HFFc6 (cell line): ENCODE data around the gene MYD88. TPM values are rescaled to one million over a fixed set of nuclear protein-coding genes. Genes with fewer than 3 reads are reported as not detected.

Experiments used
- DNase-seq: peaks from one replicate; pipeline ENCODE4 v3.0.0-alpha.2; 2018
- H3K27ac Mint-ChIP-seq: 2 replicates; pipeline ENCODE4 v1.8.0; 2020; ENCODE audit warnings: mild to moderate bottlenecking, mixed read lengths
- H3K27me3 Mint-ChIP-seq: 2 replicates; pipeline ENCODE4 v1.8.0; 2021; ENCODE audit warnings: mild to moderate bottlenecking, moderate library complexity, mixed read lengths; ENCODE audit not compliant: insufficient read depth
- H3K36me3 Mint-ChIP-seq: 2 replicates; pipeline ENCODE4 v1.8.0; 2021; ENCODE audit warnings: low read depth, mixed read lengths
- H3K4me1 Mint-ChIP-seq: 2 replicates; pipeline ENCODE4 v1.8.0; 2020; ENCODE audit warnings: low read depth, mixed read lengths
- H3K4me3 Mint-ChIP-seq: 2 replicates; pipeline ENCODE4 v1.8.0; 2020; ENCODE audit warnings: mild to moderate bottlenecking, moderate library complexity, mixed read lengths
- H3K9me3 Mint-ChIP-seq: 2 replicates; pipeline ENCODE4 v1.8.0; 2020; ENCODE audit warnings: mild to moderate bottlenecking, mixed read lengths
- total RNA-seq, 6 experiments: library from RNA; stranded (reverse); fragmentation: NEBNext Ultra II Directional; extraction: Animal tissue kit (Norgen Biotek cat#: 25700); gene quantifications; 2 replicates in 1 of 6; 3 replicates in 5 of 6; pipeline ENCODE4 v1.2.3, GENCODE V29; 2021
- TF ChIP-seq, protein P1 (sequence below): fragments of 200-600 bp; sonication (generic); IDR thresholded peaks from 2 replicates; pipeline ENCODE4 v1.5.0; 2021; ENCODE audit warnings: antibody characterized with exemption, mild to moderate bottlenecking

MYD88 gene
- total RNA-seq, 6 experiments from 2014 or later = 25.1 to 31.9 (median 28.4) TPM

DNA sequence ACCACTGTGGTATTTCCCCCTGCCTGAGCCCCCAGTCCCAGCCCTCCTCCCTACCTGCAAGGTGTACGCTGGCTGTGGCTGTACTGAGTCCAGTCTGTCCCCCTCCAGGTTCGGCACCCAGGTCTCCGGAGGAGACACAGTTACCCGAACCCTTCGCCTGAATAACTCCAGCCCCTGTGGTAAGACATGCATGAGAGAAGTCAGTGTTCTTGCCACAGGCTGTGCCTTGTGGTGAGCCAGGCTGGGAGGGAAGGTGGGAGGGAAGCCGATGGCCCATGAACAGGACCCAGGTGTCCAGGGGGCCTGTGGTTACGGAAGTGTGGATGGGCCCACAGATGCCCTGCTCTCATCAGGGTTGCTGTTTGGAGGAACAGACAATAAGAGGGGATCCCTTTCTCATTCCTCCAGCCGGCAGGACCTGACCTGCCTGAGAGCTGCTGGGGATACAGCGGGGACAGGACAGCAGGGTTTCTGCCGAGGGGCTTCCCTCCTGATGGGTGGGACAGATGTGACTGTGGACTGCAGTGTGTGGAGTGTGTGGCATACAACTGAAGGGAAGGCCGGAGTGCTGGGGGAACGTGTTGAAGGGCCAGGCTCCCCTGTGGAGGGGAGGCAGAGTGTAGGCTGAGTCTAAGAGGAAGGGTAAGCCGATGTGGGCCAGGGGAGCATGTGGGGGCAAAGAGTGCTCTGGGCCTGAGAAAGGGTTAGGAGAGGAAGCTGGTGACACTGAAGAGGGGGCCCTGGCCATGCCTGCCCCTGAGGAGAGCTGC lies 23.4 kb upstream of the MYD88 start:
- no peaks in the 10 kb centered on the region for H3K4me1 Mint-ChIP-seq
- no peak overlapping the region for H3K27ac Mint-ChIP-seq
- peaks cover 23% of the 10 kb centered on the region for H3K27me3 Mint-ChIP-seq
- no peak overlapping the region for H3K4me3 Mint-ChIP-seq
- TF ChIP-seq, protein P1, sequence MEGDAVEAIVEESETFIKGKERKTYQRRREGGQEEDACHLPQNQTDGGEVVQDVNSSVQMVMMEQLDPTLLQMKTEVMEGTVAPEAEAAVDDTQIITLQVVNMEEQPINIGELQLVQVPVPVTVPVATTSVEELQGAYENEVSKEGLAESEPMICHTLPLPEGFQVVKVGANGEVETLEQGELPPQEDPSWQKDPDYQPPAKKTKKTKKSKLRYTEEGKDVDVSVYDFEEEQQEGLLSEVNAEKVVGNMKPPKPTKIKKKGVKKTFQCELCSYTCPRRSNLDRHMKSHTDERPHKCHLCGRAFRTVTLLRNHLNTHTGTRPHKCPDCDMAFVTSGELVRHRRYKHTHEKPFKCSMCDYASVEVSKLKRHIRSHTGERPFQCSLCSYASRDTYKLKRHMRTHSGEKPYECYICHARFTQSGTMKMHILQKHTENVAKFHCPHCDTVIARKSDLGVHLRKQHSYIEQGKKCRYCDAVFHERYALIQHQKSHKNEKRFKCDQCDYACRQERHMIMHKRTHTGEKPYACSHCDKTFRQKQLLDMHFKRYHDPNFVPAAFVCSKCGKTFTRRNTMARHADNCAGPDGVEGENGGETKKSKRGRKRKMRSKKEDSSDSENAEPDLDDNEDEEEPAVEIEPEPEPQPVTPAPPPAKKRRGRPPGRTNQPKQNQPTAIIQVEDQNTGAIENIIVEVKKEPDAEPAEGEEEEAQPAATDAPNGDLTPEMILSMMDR = no peak
- no peaks in the 10 kb centered on the region for H3K9me3 Mint-ChIP-seq
- no peaks in the 10 kb centered on the region for H3K36me3 Mint-ChIP-seq
- no peak for DNase-seq

DNA sequence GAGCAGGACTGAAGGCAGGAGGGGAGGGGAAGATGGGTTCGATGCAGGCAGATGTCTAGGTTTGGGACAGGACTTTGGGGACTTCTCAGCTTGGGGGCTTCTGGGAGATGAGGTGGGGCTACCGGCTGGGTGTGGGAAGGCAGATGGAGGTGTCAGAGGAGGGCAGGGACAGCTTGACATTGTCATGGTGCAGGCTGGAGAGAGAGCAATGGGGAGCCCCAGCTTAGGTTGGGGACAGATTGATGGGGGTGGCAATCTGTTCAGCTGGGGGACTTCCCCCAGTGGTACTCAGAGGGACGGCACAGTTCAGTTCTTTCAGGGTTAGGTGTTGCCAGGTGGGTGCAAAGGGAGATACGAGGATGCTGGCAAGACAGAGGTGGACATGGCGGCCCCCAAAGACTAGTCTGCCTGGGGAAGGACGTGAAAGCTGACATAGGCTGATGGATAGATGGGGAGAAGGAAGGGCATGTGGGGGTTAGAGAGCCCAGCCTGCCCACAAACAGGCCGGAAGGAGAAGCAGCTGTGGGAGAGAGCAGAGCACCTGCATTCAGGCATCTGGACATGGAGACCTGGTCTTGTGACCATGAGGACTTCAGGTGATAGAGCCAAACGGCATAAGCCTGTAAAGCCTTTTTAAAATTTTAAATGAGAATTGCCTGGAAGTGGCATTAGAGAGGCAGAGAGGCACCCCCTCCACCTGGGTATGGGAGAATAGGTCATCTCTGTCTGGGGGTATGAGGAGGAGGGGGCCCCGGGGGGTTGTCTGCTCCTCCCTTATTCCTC lies 22.6 kb upstream of the MYD88 start:
- TF ChIP-seq, protein P1 = no peak
- no peaks in the 10 kb centered on the region; the same call in 1 of the 2 replicates for H3K36me3 Mint-ChIP-seq
- H3K27ac Mint-ChIP-seq = no peak overlapping the region
- no peak for DNase-seq
- no peaks in the 10 kb centered on the region for H3K4me1 Mint-ChIP-seq
- no peaks in the 10 kb centered on the region for H3K9me3 Mint-ChIP-seq
- H3K4me3 Mint-ChIP-seq = no peak overlapping the region
- H3K27me3 Mint-ChIP-seq = peaks cover 23% of the 10 kb centered on the region

DNA sequence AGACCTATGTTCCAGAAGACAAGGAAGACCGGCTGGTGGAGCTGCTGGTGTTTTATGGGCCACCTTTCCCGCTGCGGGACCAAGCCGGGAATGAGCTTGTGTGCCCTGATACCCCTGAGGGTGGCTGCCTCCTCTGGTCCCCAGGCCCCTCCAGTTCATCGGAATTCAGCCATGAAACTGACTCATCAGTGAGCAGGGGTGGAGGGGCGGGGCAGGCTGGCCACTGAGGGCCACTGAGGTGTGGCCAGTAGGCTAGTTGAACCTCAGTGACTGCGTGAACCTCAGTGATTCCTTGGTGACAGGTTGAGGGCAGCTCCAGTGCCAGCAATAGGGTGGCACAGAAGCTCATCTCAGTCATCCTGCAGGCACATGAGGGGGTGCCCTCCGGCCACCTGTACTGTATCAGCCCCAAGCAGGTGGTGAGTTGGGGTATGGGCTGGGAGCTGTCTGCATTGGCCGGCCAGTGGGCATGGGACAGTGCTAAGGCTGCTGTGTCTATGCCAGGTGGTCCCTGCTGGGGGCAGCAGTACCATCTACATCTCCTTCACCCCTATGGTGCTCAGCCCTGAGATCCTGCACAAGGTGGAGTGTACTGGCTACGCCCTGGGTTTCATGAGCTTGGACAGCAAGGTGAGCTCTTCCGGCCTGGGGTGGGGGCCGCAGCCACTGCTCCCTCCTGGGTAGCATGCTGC lies 21.8 kb upstream of the MYD88 start:
- TF ChIP-seq, protein P1 = no peak
- no peaks in the 10 kb centered on the region; the same call in 1 of the 2 replicates for H3K36me3 Mint-ChIP-seq
- no peak overlapping the region for H3K4me3 Mint-ChIP-seq
- peaks cover 22% of the 10 kb centered on the region for H3K27me3 Mint-ChIP-seq
- no peak overlapping the region for H3K27ac Mint-ChIP-seq
- H3K4me1 Mint-ChIP-seq = no peaks in the 10 kb centered on the region
- H3K9me3 Mint-ChIP-seq = no peaks in the 10 kb centered on the region
- DNase-seq = no peak

DNA sequence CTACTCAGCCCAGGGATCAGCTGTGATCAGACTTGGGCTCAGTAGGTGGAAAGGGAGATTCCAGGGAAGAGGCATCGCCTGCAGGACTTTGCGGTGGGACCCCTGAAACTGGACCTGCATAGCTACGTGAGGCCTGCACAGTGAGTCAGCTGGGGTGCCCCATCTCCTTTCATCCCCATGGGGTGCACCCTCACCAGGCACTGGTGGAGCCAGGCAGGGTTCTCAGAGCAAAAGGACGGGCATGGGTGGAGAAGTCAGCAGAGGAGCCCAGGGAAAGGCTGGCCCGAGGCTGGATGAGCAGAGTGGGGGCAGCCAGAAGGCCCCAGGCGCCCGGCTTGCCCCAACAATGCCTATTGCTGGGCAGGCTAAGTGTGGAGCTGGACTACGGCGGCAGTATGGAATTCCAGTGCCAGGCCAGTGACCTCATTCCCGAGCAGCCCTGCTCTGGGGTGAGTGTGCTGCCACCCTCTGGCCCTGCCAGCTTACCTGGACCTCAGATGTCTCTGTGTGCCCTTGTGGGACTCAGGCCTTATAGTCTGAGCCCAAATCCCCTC lies 21.2 kb upstream of the MYD88 start:
- TF ChIP-seq, protein P1 = no peak
- Mint-ChIP-seq H3K27ac (no peak overlapping the region), H3K27me3 (peaks cover 22% of the 10 kb centered on the region), H3K4me3 (no peak overlapping the region), H3K36me3 (no peaks in the 10 kb centered on the region; the same call in 1 of the 2 replicates), H3K9me3 (no peaks in the 10 kb centered on the region), H3K4me1 (no peaks in the 10 kb centered on the region)
- DNase-seq = no peak

DNA sequence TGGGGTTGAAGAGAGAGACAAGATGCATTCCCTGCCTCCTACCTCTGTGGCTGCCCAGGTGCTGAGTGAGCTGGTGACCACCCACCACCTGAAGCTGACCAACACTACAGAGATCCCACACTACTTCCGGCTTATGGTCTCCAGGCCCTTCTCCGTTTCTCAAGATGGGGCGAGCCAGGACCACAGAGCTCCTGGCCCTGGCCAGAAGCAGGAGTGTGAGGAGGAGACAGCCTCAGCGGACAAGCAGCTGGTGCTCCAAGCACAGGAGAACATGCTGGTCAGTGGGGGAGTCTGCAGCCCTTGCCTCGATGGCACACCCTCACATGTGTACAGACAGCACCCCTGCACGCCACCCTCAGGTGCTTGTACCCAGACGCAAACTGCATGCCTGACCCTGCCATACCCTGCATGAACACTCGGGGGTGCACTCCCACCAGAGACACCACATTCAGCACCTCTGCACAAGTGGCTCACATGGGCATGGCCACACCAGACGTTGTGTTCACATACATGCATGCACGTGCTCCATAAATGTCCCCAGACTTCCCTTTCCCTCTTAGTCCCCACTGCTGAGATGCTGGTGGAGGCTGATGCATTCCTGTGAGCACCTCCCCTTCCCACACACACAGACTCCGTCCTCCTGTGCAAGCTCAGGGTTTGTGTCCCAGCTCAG lies 20.6 kb upstream of the MYD88 start:
- DNase-seq = peak; percentile 65
- no peaks in the 10 kb centered on the region for H3K4me1 Mint-ChIP-seq
- peaks cover 22% of the 10 kb centered on the region for H3K27me3 Mint-ChIP-seq
- H3K9me3 Mint-ChIP-seq = no peaks in the 10 kb centered on the region
- H3K36me3 Mint-ChIP-seq = peaks cover 2% of the 10 kb centered on the region; the same call in 1 of the 2 replicates
- no peak overlapping the region; the same call in 1 of the 2 replicates for H3K27ac Mint-ChIP-seq
- no peak overlapping the region for H3K4me3 Mint-ChIP-seq
- TF ChIP-seq, protein P1 = peak; percentile 88
